ENCODE measurements around the gene TNFSF18.
"Not testable (repeated sequence)": the region's sequence is repeated elsewhere in the genome, so short reads cannot be mapped to it uniquely, and the experiment has no call there.

The TNFSF18 gene, protein sequence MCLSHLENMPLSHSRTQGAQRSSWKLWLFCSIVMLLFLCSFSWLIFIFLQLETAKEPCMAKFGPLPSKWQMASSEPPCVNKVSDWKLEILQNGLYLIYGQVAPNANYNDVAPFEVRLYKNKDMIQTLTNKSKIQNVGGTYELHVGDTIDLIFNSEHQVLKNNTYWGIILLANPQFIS

DNA sequence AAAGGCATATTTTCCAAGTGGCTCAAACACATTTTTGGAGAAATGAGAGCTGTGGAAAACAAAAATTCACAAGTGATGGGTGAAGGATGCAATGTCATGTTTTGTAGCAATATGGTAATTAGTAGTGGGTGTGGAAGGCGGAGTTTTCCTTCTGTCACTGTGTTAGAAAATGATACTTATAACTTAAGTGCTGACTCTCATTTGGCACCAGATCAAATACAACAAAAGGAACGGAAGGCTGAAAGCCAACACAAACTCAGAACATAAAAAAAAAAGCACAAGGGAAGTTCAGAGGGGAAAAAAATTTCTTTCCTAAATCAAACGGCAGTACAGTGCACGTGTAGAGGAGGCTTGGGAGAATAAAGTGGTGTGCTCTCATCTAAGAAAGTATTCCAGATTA lies at the start of gene TNFSF18:
TSS of gene TNFSF18 (minus strand) at position 77 of the 400 bp plus-strand sequence. CDS start at position 32, 45 bp downstream.
- no peak for DNase-seq (ENCODE audit: low read depth in 2 of 2)

DNA sequence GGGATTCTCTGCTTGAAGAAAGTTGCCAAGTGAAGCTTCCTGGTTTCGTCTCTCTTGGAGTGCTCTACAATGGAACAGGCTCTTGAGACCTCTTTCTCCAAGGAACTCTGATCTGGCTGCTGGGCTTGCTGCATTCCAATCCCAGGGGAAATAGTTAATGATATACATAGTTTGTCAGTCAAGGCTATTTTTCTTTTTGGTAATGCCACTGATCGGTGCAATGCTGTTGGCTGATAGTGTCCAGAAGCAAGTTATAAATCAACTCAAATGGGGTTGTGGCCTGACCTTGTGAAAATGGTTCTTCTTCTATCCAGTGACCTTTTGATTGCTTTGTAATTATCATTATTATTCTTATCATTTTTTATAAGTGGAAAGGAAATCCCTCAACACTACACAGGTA lies 48.4 kb upstream of the TNFSF18 start:
- no peak for DNase-seq (ENCODE audit: low read depth in 2 of 2)

DNA sequence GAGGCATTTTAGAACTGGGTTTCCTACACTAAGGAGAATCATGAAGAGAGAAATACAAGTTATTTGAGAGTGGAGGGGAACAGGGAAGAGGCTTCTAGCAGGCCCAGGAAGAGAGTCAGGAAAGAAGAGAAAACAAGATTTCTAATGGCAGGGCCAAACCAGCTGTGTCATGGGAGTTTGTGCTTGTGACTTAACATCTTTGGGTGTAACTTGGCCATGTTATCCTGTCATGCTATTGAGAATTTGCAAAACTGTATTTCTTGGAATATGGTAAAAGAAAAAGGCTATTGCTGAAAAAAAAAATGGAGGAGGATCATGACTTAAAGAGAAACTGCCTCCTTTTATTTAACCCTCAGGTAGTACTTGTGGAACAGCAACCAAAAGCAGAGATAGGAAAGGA lies 47.4 kb upstream of the TNFSF18 start:
- no peak for DNase-seq (ENCODE audit: low read depth in 2 of 2)

DNA sequence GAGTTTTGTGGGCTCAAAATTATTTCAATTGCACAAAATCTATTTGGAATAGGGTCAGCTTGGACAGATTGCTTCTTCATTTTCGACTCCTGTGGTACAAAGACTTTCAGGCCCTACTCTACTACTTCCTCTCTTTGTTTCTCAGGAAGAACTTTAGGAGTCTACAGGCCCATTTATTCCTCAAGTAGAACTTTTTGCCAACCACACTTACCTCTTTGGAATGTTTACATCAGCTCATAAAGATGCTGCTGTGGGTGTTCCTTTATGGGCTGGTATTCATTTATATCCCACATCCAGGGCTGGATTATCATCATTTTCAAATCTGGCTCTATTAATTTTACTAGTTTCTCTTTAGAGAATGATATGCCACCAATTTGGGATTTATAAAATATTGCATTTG lies 46.3 kb upstream of the TNFSF18 start:
- no peak for DNase-seq (ENCODE audit: low read depth in 2 of 2)

DNA sequence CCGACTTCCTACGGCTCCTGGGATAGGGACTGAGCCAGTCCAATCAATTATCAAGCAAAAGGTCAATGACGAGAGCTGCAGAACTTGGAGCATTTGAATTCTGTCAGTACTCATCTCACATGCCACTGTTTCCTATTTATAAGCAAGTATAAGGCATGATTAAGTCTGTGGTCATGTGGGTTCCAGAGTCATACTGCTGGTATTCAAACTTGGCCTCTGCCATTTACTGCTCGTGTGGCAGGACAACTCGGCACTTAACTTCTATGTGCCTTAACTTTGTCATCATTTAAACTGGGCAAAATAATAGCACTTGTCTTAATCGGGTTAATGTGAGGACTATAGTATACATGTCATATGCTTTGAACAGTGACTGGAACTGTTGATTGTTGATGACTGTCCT lies 44.9 kb upstream of the TNFSF18 start:
- DNase-seq (ENCODE audit: low read depth in 2 of 2) = no peak

DNA sequence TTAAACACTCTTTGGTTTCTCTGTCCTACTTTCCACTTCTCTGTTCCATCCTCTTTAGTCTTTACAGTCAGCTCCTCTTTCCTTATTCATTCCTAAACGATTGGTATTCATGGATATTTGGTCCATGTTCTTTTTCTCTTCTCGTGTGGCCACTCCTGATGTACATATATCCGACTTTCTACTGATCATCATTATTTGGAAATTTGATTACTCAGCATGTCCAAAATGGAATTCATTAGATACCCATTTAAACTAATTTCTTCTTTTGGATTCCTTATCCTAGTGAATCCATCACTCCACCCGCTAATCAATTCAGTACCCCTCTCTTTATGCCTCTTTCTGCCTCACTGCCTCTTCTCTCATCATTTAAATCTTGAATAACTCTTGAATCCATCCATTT lies 43.8 kb upstream of the TNFSF18 start:
- no peak for DNase-seq (ENCODE audit: low read depth in 2 of 2)

DNA sequence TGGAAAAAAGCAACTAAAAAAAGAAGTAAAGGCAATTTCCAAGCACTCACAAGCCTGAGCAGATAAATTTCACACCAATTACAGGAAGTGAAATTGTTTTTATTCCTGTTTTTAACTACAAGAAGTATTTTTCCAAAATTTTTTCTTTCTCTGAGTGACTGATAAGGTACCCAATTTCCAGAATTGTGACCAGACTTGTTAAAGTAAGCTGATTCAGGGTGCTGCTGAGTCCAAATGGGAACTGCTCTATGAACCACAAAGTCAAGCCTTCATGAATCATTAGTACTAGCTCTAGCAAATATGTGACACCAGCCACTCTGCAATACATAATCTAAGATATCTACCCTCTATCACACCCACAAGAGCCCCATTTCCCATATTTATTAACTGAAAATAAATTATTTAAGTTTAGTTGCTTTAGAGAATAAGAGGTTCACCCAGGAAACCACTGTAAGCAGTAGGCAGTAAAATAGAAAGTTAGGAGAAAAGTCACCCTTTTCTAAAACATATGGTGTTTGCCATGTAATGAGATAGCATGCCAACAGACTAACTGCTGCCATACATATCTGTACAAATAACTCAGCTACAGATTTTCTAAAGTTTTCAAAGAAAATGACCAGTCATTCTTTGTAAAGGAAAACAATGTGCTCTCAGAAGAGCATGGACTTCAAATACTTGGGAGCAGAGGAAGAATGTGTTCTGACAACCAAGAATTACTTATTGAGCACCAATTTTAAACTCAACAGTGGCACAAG lies 43.1 kb upstream of the TNFSF18 start:
- no peak for DNase-seq (ENCODE audit: low read depth in 2 of 2)

DNA sequence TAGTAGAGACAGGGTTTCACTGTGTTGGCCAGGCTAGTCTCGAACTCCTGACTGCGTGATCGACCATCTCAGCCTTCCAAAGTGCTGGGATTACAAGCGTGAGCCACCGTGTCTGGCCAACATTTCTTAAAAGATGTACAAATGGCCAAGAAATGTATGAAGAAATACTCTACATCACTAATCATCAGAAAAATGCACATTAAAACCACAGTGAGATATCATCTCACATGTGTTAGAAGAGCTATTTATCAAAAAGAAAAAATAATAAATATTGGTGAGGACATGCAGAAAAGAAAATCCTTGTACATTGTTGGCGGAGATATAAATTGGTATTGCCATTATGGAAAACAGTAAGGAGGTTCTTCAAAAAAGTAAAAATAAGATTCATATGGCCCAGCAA lies 33.6 kb upstream of the TNFSF18 start:
- DNase-seq (ENCODE audit: low read depth in 2 of 2) = no peak

DNA sequence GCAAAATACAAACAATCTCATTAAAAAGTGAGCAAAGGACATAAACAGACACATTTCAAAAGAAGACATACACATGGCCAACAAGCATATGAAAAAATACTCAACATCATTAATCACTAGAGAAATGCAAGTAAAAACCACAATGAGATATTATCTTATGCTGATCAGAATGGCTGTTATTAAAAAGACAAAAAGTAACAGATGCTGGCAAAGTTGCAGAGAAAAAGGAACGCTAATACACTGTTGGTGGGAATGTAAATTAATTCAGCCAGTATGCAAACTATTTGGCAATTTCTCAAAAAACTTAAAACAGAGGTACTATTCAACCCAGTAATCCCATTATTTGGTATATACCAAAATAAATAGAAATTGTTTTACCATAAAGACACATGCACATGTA lies 32.2 kb upstream of the TNFSF18 start:
- DNase-seq (ENCODE audit: low read depth in 2 of 2) = no peak

DNA sequence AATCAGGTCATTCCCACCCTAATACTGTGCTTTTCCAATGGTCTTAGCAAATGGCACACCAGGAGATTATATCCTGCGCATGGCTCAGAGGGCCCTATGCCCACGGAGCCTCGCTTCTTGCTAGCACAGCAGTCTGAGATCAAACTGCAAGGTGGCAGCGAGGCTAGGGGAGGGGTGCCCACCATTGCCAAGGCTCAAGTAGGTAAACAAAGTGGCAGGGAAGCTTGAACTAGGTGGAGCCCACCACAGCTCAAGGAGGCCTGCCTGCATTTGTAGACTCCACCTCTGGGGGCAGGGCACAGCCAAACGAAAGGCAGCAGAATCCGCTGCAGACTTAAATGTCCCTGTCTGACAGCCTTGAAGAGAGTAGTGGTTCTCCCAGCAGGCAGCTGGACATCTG lies 23.5 kb upstream of the TNFSF18 start:
- DNase-seq (ENCODE audit: low read depth in 2 of 2) = not testable (repeated sequence)

DNA sequence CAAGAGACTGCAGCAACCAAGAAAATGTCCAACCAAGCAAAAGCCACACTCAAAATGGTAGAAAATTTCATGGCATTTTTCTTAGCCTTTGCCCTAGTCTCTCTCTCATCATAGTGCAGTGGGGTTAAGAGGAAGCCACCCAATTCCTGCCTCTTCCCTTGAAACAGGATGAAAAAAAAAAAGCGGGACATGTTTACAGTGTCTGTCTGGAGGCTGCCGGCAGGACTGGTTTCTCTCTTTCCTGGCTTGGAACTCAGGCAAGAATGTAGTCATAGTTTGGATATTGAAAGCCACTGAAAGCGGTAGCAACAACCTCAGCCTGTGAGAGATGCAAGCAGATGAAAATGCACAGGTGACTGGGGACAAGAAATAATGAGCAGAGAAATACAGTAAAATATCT lies 13.3 kb upstream of the TNFSF18 start:
- DNase-seq (ENCODE audit: low read depth in 2 of 2) = no peak

DNA sequence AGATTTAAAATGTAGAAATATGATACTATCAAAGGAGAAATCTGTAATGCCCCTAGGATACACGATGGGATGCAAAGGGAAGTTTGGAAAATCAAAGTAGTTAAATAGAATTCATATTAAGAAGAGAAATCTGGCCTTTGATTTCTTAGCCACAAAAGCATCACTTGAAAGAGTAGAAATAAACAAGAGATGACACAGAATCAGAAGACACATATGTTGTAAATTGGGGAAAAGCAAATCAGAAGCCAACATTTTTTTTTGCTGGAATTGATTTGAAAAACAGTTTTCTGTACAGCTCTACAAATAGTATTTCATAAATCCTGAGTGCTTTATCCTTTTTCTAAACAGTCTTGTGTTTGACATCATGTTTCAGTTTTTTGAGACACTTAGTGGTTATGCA lies 12.4 kb upstream of the TNFSF18 start:
- DNase-seq (ENCODE audit: low read depth in 2 of 2) = no peak

DNA sequence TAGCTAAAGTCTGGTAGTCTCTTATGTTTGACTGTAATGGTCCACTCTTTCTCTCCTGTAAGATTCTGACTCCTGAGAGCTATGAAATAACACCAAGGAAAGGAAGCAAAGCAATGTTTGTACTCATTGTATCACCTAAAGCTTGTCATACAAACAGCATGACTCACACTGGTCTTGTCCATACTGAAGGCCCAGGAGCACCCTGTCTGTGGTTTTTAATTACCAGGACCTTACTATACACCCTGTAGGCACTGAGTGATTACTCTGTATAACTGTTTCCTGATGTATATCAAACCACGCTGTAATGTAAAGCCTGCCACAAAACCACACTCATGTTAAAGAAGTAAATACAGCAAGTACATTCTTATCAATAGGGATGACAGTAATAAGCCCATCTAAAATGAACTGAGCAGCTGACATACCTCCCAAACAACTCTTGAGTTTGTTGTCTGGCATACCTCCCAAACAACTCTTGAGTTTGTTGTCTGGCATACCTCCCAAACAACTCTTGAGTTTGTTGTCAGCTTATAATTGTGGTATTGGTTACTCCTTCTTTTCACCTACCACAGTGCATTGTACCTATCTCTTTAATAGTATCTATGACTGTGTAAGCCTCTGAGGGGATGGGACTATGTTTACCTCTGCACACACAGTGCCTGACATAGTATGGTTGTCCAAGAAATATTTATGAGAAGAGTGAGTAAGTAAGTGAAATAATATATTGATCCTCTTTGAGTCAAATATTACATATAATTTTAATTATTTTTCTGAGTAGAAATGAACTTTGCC lies 11.6 kb upstream of the TNFSF18 start:
- no peak for DNase-seq (ENCODE audit: low read depth in 2 of 2)

DNA sequence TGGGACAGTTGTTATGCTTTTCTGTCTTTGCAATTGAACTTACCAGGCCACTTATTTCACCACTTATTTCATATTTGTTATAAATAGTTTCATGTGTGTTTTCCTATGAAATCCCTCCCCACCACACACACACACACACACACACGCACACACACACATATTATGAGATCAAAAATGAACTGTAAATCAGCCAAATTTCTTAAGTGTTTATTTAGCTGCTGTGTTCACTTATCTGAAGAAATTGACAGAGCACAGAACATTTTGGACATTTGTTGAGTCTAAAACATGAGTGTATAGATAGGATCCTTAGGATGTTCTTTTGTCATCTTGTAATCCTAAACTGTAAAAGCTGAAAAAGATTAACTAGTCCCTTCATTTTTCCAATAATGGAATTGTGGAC lies 7.8 kb upstream of the TNFSF18 start:
- DNase-seq (ENCODE audit: low read depth in 2 of 2) = no peak

DNA sequence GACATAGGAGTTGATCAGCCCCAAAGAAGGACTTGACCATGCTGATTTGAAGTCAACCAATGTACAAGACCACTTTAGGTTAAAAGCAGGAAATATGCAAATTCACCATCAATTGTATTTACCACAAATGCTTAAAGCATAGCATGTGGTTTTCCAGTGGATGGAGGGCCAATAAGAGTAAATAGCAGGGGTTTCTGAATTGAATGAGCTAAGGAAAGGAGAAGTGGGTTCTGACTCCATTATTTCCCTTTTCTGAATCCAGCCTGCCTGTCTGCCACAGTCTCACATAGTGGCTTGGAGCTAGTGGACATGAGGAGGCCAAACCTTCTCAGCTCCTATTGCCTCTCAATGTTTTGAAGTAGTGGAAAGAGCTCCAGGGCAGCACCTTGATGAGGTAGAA lies 7.2 kb upstream of the TNFSF18 start:
- no peak for DNase-seq (ENCODE audit: low read depth in 2 of 2)

DNA sequence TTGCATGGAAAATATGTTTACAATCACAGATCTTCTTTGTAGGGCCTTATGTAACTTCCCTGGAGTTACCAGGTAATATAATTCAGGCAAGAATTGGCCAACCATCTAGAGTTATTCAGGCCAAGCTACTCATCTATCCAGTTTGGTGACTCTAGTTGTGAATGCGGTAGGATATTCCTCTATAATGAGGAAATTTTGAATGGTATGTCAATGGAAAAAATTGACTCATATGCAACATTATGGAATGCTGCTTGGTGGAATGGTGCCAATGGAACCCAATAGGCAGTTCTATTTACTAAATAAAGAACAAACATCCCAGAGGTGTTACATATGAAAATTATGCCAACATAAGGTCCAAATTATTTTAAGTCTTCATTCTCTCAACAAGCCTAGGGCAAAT lies 5.6 kb upstream of the TNFSF18 start:
- DNase-seq (ENCODE audit: low read depth in 2 of 2) = no peak

DNA sequence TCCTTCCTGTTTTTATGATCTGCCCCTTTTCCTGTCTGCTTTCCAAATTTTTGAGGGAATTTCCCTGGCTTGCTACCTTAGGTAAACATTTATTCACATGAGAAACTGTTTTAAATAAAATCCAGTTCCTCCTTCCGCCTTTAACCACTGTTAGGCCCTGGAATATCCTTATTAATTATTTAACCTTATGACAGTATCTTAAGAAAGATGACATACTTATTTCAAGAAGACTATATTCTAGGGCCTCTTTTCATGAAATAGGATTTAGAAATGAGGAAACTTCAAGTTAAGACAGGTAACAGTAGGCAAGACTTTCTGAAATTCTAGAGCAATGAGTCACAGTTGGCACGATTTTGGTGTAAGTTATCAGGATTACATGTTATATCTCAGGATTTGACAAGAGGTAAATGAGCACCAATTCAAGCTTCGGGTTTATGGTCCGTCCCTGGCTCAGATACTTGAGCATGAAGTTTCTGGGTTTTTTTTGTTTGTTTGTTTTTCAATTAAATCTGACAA lies 2.0 kb upstream of the TNFSF18 start:
- DNase-seq (ENCODE audit: low read depth in 2 of 2) = no peak

DNA sequence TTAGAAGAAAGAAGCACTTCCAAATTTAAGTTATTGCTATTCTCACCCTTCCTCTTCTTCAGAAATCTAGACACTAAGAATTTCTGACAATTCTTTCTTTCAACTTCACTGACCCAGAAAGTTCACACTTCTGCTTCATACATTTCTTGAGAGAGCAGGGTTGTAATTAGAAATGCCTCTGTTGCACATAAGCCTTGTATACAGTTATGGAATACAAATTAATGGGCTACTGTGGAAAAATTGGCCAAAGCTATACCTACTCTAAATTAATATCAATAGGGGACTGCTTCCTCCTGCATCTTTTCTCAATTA lies 1.5 kb downstream of the TNFSF18 start:
- no peak for DNase-seq (ENCODE audit: low read depth in 2 of 2)

DNA sequence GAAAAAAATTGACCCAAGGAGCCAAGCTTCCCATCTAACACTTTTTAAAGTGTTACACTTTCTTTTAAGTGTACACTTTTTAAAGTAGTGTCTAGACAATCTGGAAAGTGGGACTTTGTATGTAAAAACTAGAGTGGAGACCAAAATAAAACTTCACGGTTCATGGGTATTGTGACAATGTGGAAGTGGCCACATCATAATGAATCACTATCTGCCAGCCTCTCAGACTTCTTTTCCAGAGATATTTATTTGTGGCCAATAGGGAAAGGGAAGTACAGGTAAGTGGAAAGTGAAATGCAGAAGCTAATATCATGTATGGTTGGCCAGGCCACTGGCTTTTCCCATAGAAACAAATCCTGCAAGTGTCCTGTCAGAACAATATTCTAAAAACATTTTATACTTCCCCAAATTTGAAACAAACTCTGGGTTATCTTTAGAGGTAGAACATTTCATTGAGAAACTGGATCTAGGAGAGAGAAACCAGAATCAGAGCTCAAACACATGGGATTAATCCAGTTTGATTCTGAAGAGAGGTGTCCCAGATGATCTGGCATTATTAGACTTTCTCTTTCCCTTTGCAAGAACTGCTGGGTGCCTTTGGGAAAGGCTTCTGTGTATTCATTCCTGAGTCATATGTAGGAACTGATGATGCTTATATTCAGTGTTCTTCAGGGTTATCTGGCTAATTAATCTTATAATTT lies 2.0 kb downstream of the TNFSF18 start:
- DNase-seq (ENCODE audit: low read depth in 2 of 2) = no peak

DNA sequence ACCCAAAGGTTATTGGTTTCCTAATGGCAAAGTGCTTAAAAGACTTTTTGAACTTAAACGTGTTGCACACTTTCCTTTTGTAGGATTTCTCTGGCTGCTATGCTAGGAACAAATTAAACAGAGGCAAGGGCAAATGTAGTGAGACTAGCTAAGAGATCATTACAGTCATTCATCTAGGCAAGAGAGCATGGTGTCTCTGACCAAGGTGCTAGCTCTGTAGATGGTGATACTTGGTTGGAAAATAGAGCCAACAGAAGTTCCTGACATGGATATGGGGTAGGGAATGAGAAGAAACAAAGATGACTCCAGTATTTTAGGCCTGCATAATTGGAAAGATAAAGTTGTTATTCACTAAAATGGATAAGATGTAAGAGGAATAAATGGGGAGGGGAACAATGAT lies 6.1 kb downstream of the TNFSF18 start:
- no peak for DNase-seq (ENCODE audit: low read depth in 2 of 2)

DNA sequence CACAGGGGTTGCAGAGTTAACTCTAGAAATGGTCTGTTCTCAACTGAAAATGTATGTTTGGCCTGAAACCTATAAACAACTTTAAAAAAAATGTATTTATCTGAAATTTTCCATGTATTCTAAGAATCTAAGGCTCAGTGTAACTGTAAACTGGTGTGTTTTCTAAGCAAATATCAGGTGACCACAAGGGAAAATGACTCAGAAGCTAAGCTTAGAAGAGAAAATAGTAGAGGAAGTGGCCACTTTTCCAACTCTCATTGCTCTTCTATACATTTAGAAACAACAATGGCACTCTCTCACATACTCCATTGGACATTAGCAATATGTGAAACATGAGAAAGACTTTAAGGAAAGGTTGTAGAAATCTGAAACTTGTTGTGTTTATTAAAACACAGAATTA lies 7.5 kb downstream of the TNFSF18 start:
- no peak for DNase-seq (ENCODE audit: low read depth in 2 of 2)

DNA sequence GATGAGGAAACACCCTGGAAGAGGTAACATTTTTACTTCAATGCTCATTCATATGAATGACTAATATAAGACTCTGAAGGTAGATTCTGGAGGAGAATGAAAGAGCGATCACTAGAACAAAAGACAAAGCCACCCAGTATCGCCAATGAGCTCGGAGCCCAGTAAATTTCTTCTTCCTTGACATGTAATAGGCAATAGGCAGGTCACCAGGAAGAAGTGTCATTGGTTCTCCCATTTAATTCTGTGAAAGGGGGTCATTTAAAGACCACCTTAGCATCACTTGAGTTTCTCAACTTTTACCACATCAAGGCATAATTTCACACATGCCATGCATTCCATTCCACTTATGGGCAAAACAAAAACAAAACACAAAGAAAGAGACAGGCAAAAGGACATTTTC lies 7.9 kb downstream of the TNFSF18 start:
- no peak for DNase-seq (ENCODE audit: low read depth in 2 of 2)

Measured in stimulated activated CD4-positive, alpha-beta T cell treated with anti-CD3 and anti-CD28 coated beads, Interleukin-4, amount 100 ng/mL, for 48 hours (primary cell).